HG03378 (cell line): ENCODE results near the gene SLC25A13.
A peak's percentile ranks its signal among the peaks of the same experiment; 100 is the strongest.
"Not testable (repeated sequence)": the region's sequence is repeated elsewhere in the genome, so short reads cannot be mapped to it uniquely, and the experiment has no call there.

Experiments used
- ATAC-seq: cut with Tn5 transposase; IDR thresholded peaks from one replicate; pipeline ENCODE4 v1.9.1; 2021; ENCODE audit warnings: mild to moderate bottlenecking, moderate library complexity; ENCODE audit not compliant: unreplicated experiment

SLC25A13 gene

DNA sequence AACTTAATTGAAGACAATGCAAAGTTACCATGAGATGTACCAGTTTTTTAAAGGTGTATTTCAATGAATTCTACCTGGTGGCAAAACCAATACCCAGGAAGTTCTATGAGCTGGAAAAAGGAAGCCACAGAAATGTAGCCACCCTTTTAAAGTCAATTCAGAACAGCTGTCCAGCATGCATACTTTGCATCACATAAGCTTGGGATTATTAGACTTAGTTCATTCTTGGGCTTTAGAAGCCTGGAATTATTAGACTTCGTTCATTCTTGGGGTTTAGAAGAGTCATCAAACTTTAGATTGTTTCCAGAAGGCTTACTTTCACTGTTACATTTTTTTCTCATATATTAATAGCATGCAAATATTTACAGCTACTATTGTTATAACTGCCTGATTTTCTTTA, 20.9 kb downstream of the SLC25A13 start:
- ATAC-seq: no peak

DNA sequence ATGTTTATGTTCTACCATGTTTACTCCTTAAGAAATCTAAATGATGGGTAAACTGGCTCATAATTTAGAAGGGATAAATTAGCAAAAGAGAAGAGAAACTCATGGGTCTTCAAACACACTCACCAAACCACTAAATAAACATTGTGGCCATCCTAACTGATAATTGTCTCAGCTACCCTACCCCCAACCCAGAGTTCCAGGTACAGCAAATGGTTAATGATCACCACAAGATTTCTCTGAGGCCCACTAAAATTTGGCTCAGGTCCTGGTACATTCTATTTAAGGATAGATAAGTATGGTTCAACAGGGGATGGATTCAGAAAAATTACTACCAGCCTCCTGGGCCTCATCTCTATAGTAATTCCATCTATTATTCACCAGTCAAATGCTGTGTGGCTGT, 21.4 kb downstream of the SLC25A13 start:
- ATAC-seq: no peak

DNA sequence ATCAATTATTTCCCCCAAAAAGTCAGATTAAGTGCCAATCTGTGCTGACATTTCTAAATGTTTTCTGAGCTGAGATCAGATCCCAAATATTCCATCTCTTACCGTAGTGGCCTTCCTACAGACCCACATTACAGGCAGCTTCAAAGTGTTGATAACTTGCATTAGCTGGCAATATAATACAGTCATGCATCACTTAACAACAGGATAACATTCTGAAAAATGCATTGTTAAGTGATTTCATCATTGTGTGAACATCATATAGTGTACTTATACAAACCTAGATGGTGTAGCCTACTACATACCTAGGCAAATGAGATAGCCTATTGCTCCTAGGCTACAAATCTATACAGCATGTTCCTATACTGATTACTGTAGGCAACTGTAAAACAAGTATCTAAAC, 22.4 kb downstream of the SLC25A13 start:
- no peak for ATAC-seq

DNA sequence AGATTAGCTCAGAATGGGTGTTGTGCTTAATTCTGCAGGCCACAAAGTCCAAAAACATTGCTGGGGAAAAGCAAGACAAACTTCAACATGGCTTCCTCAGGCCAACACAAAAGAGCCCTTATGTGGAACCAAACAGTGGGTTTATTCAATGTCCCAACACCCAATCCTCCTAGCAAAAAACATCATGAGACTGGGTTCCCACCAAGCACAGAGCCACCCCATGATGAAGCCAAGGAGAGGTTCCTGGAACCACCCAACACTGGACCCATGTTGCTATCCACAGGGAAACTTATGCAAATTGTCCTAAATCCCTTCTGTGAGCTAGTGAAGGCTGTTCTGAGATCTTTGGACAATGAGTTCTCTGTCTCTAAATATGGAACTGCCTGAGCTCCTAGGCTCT, 24.0 kb downstream of the SLC25A13 start:
- ATAC-seq: no peak

- not testable (repeated sequence) for ATAC-seq
These were observed 24.5 kb downstream of the SLC25A13 start for GRCh38 chr7:96297446-96297845.

DNA sequence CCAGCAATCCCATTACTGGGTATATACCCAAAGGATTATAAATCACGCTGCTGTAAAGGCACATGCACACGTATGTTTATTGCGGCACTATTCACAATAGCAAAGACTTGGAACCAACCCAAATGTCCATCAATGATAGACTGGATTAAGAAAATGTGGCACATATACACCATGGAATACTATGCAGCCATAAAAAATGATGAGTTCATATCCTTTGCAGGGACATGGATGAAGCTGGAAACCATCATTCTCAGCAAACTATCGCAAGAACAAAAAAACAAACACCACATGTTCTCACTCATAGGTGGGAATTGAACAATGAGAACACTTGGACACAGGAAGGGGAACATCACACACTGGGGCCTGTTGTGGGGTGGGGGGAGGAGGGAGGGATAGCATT, 28.0 kb downstream of the SLC25A13 start:
- not testable (repeated sequence) for ATAC-seq

- ATAC-seq: no peak
These were observed 34.3 kb downstream of the SLC25A13 start for GRCh38 chr7:96287559-96287958.

GRCh38 chr7:96287132-96287531, 34.8 kb downstream of the SLC25A13 start:
- peak; percentile 60 for ATAC-seq

DNA sequence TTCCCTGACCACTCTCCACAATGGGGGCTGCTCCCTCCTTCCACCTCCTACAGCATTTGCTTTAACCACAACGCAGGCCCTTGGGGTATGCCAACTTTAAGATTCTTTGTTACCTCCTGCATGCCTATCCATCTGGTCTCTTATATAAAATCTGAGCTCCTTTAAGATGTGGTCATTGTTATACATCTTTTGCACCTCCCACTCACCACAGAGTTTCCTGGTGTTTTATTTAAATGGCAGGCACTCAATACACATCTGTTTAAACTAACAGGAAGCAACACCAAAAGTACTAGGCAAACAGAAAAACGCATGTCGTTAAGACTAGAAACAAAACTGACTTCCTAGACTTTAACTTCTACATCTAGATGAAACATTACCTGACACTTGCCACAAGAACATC, 36.3 kb downstream of the SLC25A13 start:
- peak; percentile 83 for ATAC-seq

- ATAC-seq: peak; percentile 50
These were observed 37.1 kb downstream of the SLC25A13 start for GRCh38 chr7:96284835-96285234.

GRCh38 chr7:96284240-96284639, 37.7 kb downstream of the SLC25A13 start:
- no peak for ATAC-seq

DNA sequence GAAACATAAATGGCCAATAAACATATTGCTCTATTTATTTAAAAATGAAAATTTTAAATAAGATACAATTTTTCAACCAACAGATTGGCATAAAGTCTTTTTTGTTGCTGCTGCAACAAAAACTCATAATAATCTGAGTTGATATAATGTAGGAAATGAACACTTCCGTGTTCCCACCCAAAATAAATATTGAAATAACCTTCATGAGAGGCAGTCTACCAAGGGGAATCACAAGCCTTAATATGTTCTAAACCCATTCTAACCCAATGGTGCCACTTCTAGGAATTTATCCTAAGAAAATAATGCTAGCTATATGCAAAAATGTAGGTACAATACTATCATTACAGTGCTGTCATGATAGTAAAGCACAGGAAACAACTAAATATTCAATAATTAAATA, 39.1 kb downstream of the SLC25A13 start:
- no peak for ATAC-seq

- ATAC-seq: no peak
These were observed 44.0 kb downstream of the SLC25A13 start for GRCh38 chr7:96277921-96278320.

- ATAC-seq: no peak
These were observed 45.9 kb downstream of the SLC25A13 start for GRCh38 chr7:96276019-96276418.

- no peak for ATAC-seq
These were observed 48.2 kb downstream of the SLC25A13 start for GRCh38 chr7:96273716-96274115.

DNA sequence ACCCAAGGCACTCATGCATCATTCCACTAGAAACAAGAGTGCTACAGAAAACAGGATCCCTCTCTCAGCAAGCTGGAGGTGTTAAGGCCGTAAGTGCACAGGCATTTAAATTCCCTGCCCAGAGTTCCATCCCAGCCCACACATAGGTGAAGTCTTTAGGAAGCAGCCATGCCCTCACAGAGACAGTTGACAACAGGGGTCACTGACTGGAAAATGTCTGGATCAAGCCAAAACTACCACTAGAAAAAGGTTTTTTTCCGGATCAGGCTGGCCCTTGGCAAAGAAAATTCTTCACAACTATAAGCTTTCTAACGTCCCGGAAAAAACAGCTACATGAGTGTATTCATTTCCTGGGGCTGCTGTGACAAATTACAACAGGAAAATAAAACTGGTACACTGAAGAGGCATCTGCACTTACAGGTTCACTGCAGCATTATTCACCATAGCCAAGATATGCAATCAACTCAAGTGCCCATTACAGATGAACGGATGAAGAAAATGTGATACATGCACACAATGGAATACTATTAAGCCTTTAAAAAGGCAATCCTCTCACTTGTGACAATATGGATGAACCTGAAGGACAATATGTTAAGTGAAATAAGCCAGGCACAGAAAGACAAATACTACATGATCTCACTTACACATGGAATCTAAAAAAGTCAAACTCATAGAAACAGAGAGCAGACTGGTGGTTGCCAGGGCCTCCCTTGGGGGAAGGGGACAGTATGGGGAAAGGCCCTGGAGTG, 52.5 kb downstream of the SLC25A13 start:
- ATAC-seq: no peak

GRCh38 chr7:96266580-96266979, 55.3 kb downstream of the SLC25A13 start:
- ATAC-seq: no peak

- ATAC-seq: no peak
These were observed 55.9 kb downstream of the SLC25A13 start for GRCh38 chr7:96266015-96266414.

DNA sequence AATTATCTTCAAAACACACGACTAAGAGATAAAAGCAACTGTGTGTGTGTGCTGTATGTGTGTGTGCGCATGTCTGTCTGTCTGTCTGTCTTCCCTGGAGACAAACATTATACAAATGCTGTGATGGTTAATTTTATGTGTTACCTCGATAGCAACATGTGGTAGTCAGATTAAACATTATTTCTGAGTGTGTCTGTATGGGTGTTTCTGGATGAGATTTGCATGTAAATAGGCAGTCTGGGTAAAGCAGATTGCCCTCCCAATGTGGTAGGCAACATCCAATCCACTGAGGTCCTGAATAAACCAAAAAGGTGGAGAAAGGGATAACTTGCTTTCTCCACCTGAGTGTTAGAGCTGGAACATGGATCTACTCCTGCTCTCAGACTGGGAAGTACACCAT, 67.9 kb downstream of the SLC25A13 start:
- no peak for ATAC-seq

DNA sequence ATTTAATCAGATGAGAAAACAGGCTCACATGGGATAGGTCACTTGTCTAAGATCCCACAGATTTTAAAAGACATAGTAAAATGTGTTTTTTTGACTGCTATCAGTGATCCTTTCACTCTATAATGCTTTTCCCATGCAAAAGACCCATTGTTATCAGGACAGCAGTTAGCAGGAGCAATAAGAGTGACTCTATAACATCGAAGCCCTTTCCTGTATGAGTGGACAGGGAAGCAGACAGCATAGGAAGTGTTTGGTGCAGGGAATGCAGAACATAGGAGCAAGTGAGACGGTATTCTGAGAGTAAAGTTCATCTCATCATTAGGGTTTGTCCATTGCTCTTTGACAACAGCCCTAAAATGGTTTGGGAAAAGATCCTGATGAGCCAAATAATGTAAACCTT, 68.5 kb downstream of the SLC25A13 start:
- no peak for ATAC-seq

GRCh38 chr7:96250776-96251361, 71.0 kb downstream of the SLC25A13 start:
- ATAC-seq: no peak

GRCh38 chr7:96248405-96248804, 73.5 kb downstream of the SLC25A13 start:
- no peak for ATAC-seq

GRCh38 chr7:96246919-96247318, 75.0 kb downstream of the SLC25A13 start:
- ATAC-seq: no peak
